NCI-H510A (cell line): ENCODE results near the gene PCBP3.
"Not testable (repeated sequence)": the region's sequence is repeated elsewhere in the genome, so short reads cannot be mapped to it uniquely, and the experiment has no call there.

Source experiments
- DNase-seq: peaks from one replicate; lab custom pipeline; 2025; lab: John Stamatoyannopoulos, UW

Gene PCBP3

GRCh38 chr21:45678790-45679189 is 35.3 kb downstream of the PCBP3 start:
- DNase-seq = not testable (repeated sequence)

DNA sequence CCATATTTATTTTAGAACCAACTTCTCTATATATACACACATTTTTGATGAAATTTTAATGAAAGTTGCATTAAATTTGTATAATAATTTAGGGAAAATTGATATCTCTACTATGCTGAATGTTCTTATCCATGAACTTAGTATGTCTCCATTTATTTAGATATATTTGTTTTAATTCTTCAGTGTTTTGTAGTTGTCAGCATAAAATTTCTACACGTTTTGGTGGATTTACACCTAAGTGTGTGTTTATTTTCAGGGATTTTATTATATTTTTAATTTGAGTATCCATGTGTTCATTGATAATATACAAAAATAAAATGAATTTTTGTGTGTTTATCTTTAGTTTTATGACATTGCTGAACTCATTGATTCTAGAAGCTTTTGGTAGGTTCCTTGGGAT is 36.7 kb downstream of the PCBP3 start:
- no peak for DNase-seq

GRCh38 chr21:45695086-45695485 is 51.6 kb downstream of the PCBP3 start:
- no peak for DNase-seq

DNA sequence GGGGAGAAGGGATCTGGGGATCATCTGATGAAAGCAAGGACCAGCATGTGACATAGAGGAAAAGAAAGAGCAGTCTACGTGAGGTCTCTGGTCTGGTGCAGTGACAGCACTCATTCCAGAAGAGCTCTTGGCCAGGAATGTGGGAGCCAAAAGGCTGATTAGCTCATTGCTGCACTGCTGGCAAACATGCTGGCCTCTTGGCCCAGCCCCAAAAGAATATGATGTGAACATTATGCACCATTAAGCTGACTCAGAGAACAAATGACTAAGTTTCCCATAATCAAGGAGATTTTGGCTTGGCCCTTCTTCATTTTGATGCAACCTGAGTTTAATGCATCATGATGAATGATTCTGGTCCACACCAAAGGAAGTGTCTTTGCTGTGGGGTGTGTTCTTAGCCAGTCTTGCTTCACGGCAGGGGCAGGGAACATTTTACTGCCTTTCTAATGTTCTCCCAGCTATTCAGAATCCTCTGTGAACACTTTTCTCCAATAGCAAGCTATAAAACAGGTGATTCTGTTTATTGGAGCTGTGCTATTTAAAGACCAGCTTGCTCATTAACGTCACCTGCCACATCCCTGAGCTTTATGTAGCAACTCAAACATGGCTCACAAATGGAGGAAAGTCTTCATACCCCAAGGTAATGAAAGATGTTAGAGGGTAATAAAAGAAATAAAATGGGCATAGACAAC is 55.1 kb downstream of the PCBP3 start:
- DNase-seq = no peak

GRCh38 chr21:45699251-45699942 is 55.9 kb downstream of the PCBP3 start:
- DNase-seq = no peak

- DNase-seq = no peak
These were observed 56.4 kb downstream of the PCBP3 start for GRCh38 chr21:45699966-45700365.

- no peak for DNase-seq
These were observed 56.9 kb downstream of the PCBP3 start for GRCh38 chr21:45700461-45700860.

GRCh38 chr21:45704311-45705108 is 61.0 kb downstream of the PCBP3 start:
- DNase-seq = no peak

DNA sequence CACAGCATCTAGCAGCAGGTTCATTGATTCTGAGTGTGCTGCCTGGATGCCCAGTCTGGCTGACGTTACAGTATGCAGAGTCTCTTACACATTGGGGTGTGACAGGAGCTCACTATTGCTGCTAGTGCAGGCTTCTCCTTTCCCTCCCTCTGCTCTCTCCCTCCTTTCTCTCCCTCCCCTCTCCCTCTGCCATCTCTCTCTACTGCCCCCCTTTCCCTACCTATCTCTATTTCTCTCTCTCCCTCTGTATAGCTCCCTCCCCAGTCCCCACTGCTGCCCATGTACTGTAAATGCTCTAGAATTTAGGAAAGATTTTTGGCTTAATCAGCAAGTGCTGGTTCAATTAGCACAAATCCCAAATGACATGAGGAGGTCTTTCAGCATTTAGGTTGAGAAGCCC is 62.8 kb downstream of the PCBP3 start:
- DNase-seq = no peak

GRCh38 chr21:45709173-45709572 is 65.6 kb downstream of the PCBP3 start:
- no peak for DNase-seq

- DNase-seq = no peak
These were observed 66.3 kb downstream of the PCBP3 start for GRCh38 chr21:45709696-45710268.

DNA sequence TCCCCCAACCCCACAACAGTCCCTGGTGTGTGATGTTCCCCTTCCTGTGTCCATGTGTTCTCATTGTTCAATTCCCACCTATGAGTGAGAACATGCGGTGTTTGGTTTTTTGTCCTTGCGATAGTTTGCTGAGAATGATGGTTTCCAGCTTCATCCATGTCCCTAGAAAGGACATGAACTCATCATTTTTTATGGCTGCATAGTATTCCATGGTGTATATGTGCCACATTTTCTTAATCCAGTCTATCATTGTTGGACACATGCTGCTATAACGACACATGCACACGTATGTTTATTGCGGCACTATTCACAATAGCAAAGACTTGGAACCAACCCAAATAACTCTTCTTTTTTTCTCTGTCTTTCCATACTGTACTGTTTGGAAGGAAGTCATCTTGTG is 66.8 kb downstream of the PCBP3 start:
- not testable (repeated sequence) for DNase-seq

GRCh38 chr21:45713613-45714012 is 70.1 kb downstream of the PCBP3 start:
- no peak for DNase-seq

DNA sequence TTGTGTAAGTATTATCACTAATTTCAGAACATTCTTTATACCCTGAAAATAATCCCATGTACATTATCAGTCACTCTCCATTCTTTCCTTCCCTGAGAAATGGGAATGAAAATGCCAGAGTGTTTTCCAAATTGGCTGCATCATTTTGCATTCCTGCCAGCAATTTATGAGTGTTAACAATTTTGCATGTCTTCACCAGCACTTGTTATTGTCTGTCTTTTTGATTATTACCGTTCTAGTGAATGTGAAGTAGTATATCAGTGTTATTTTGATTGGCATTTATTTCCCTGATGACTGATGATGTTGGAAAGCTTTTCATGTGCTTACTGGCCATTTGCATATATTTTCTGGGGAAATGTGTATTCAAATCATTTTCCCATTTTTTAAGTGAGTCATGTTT is 71.9 kb downstream of the PCBP3 start:
- DNase-seq = no peak

- DNase-seq = no peak
These were observed 74.9 kb downstream of the PCBP3 start for GRCh38 chr21:45718413-45718812.

GRCh38 chr21:45719177-45719802 is 75.8 kb downstream of the PCBP3 start:
- no peak for DNase-seq

- DNase-seq = not testable (repeated sequence)
These were observed 76.7 kb downstream of the PCBP3 start for GRCh38 chr21:45720204-45720603.

- DNase-seq = no peak
These were observed 78.1 kb downstream of the PCBP3 start for GRCh38 chr21:45721671-45722070.

DNA sequence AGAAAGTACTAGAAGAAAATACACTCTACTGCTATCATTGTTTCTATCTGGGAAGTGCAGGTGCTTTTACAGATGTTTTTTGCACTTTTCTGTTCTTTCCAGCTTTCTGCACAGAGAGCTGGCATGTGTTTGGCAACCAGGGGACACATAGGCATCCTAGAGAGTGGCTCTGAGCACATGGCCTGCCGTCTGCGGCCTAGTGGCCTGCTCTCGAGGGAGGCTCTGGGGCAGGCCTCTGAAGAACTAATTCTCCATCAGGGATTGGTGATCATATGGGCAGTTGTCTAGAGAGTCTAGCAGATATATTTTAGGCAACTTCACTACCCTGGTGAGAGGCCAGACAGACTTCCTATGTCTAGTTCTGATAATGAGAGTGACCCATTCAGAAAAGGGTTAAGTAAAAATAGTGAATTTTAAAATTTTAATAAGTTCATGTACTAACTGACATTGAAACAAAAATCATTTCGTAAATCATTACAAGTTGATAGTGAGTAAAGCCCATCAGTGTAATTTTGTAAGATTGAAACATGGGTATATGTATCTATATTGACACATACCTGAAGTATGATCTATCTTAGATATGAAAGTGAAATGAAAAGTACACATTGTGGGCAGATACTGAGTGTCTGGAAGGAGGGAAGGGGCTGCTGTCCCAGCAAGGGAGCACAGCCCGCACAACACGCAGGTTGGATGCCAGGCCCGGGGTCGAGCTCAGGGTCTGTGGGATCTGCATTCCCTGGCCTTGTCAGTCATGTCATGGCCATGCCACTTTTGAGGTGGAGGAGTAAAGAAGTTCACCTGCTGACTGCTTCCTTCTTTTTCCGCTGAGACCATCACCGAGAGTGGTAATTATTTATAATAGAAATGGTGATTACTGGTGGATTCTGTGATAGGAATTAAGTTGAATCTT is 79.8 kb downstream of the PCBP3 start:
- DNase-seq = no peak

DNA sequence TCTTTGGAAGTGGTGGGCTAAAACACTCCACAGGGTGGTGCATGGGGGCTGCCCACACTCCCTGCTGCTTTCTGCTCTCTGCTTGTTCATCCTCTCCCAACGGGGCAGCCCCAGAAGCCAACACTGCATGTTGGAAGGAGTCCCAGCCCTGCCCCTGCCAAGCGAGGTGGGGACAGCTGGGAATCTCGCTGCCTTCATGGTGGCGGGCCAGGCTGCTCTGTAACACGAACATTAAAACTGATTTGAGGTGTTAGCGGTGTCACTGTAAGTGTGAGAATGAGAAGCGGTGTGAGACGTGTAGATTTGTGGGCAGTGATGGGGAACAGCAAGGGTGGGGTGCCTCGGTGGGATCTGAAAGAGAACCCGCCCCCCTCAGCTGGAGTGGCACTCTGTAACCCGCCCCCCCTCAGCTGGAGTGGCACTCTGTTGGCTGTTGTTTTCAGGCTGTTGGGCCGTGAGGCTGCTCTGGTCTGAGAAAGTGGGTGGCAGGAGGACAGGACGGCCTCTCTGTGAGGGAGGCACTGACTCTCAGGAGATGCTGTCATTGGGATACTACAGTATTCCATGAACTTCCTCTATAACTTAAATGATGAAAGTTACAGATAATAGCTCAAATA is 80.9 kb downstream of the PCBP3 start:
- no peak for DNase-seq
